GM21526 (cell line): ENCODE results near the gene BEX4.
"Not testable (repeated sequence)": the region's sequence is repeated elsewhere in the genome, so short reads cannot be mapped to it uniquely, and the experiment has no call there.

ENCODE experiments used
- ATAC-seq: cut with Tn5 transposase; IDR thresholded peaks from one replicate; pipeline ENCODE4 v1.9.1; 2021; ENCODE audit warnings: moderate library complexity; ENCODE audit not compliant: unreplicated experiment, low FRiP score

The BEX4 gene

GRCh38 chrX:103235608-103236007 is 20.7 kb downstream of the BEX4 start:
- not testable (repeated sequence) for ATAC-seq

- no peak for ATAC-seq
Observed at GRCh38 chrX:103236296-103236695, 21.4 kb downstream of the BEX4 start.

- ATAC-seq = no peak
Observed at GRCh38 chrX:103240155-103240554, 25.2 kb downstream of the BEX4 start.

GRCh38 chrX:103248553-103248952 is 33.6 kb downstream of the BEX4 start:
- ATAC-seq = no peak

GRCh38 chrX:103249805-103250204 is 34.9 kb downstream of the BEX4 start:
- no peak for ATAC-seq

- no peak for ATAC-seq
Observed at GRCh38 chrX:103250977-103251376, 36.1 kb downstream of the BEX4 start.

GRCh38 chrX:103253608-103254007 is 38.7 kb downstream of the BEX4 start:
- no peak for ATAC-seq

GRCh38 chrX:103254171-103254824 is 39.4 kb downstream of the BEX4 start:
- ATAC-seq = peak; percentile 57

- ATAC-seq = peak; percentile 94
Observed at GRCh38 chrX:103254921-103255493, 40.1 kb downstream of the BEX4 start, which contains the start of gene TCEAL8. Gene TCEAL8 (minus strand): TSS chrX:103255155. CDS start chrX:103253979, 1,176 bp downstream.

- no peak for ATAC-seq
Observed at GRCh38 chrX:103256651-103257050, 41.7 kb downstream of the BEX4 start.

- ATAC-seq = no peak
Observed at GRCh38 chrX:103258275-103258674, 43.4 kb downstream of the BEX4 start.
